ENCODE data around the gene PTX4. TPM values are rescaled to one million over a fixed set of nuclear protein-coding genes. Genes with fewer than 3 reads are reported as not detected.

PTX4 gene
- polyA plus RNA-seq, 1 donor (not counting 4 experiments of a cell fraction or from before 2014, with no cell fraction given), result not detected

DNA sequence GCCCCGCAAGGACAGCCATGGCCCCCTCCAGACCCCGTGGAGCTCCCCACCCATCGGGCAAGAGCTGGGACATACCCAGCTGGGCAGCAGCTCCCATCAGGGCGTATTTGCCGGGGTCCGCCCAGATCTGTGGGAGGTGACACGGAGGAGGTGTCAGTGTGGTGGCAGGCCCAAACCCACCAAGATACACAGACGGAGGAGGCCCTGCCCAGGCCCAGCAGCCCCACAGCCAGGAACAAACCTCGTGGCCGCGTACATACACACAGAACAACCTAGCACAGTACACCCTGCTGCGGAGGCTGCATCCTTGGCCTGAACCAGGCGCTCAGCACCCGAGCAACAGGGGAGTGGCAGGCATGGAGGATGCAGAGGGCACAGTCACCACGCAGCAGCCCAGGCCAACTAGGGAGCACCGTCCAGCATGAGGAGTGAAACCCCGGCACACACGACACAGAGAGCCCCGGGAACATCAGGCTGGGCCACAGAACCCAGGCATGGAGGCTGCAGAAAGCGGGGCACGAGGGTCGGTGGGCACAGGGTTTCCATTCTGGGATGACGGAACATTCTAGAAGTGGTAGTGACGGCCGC is 39.4 kb downstream of the PTX4 start:
- DNase-seq (ENCODE audit: low read depth, low spot score) (no peak), FAIRE-seq (no peak)
- Histone ChIP-seq H3K4me1 (ENCODE audit: control insufficient read depth, extremely low read depth, insufficient read depth, low read length) (no peaks in the 10 kb centered on the region), H3K27ac (ENCODE audit: control insufficient read depth, insufficient read depth, low read length) (no peak overlapping the region), H3K79me2 (ENCODE audit: control insufficient read depth, insufficient read depth, low read length) (no peaks in the 10 kb centered on the region), H3K27me3 (ENCODE audit: control insufficient read depth, extremely low read depth, insufficient read depth, low read length) (no peaks in the 10 kb centered on the region), H3K4me2 (ENCODE audit: control insufficient read depth, extremely low read depth, insufficient read depth, low read depth, low read length) (no peak overlapping the region), H4K20me1 (ENCODE audit: control insufficient read depth, extremely low read depth, insufficient read depth, low read length) (no peaks in the 10 kb centered on the region), H3K9me1 (ENCODE audit: control insufficient read depth, extremely low read depth, insufficient read depth, low read length) (no peaks in the 10 kb centered on the region), H2AFZ (ENCODE audit: control insufficient read depth, low read length) (no peak overlapping the region), H3K4me3 (ENCODE audit: control insufficient read depth in 2 of 3, extremely low read depth in 1 of 3, insufficient read depth in 2 of 3, low read depth in 1 of 3, low read length in 3 of 3) (no peak overlapping the region), H3K36me3 (ENCODE audit: control insufficient read depth in 2 of 2, extremely low read depth in 1 of 2, insufficient read depth in 2 of 2, low read length in 2 of 2) (peaks cover 0 to 29% of the 10 kb centered on the region in 2 experiments), H3K9ac (ENCODE audit: control insufficient read depth, extremely low read depth, insufficient read depth, low read length) (no peak overlapping the region), H3K9me3 (ENCODE audit: control insufficient read depth, low read depth, low read length) (no peaks in the 10 kb centered on the region)
- dilution Hi-C loops (cut with MboI; ENCODE audit: extremely low pct_ligation_motif_present, low sequenced_read_pairs), result no loop called here
- TF ChIP-seq EZH2 (IDR thresholded peaks at IDR 0.05; ENCODE audit: low read length), result no peak
- TF ChIP-seq, protein P1, sequence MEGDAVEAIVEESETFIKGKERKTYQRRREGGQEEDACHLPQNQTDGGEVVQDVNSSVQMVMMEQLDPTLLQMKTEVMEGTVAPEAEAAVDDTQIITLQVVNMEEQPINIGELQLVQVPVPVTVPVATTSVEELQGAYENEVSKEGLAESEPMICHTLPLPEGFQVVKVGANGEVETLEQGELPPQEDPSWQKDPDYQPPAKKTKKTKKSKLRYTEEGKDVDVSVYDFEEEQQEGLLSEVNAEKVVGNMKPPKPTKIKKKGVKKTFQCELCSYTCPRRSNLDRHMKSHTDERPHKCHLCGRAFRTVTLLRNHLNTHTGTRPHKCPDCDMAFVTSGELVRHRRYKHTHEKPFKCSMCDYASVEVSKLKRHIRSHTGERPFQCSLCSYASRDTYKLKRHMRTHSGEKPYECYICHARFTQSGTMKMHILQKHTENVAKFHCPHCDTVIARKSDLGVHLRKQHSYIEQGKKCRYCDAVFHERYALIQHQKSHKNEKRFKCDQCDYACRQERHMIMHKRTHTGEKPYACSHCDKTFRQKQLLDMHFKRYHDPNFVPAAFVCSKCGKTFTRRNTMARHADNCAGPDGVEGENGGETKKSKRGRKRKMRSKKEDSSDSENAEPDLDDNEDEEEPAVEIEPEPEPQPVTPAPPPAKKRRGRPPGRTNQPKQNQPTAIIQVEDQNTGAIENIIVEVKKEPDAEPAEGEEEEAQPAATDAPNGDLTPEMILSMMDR (optimal IDR thresholded peaks at IDR 0.05 in 1 of 3, IDR thresholded peaks at IDR 0.05 in 1 of 3, conservative IDR thresholded peaks at IDR 0.05 in 1 of 3; ENCODE audit: extremely low read depth in 1 of 3, insufficient read depth in 2 of 3, low read length in 3 of 3), result no peak

DNA sequence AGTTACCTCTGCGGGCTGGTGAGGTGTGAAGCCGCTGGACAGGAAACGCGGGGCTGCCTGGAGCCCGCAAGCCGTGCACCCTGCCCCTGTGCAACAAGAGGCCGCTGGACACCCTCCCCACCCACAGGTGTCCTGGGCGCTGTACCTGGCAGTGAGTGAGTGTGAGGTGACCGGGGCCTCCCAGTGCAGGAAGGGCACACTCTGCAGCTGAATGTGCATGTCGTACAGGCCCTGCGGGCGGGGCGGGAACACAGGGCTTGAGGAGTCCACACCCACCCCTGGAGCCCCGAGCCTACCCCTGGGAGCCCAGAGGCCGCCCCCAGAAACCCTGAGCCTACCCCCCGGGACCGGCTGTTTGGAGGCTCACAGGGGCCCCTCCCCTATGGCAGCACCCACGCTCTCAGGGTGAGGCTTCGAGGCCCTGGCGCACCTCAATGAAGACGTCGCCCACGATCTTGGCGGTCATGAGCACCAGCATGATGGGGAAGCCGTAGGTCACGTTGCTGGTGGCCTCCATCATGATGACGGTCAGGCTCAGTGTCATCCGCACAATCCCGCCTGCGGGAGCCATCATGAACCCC is 40.1 kb downstream of the PTX4 start:
- no peaks in the 10 kb centered on the region for H3K79me2 ChIP-seq (ENCODE audit: control insufficient read depth, insufficient read depth, low read length)
- H3K4me1 ChIP-seq (ENCODE audit: control insufficient read depth, extremely low read depth, insufficient read depth, low read length), result no peaks in the 10 kb centered on the region
- FAIRE-seq, result no peak
- H3K27me3 ChIP-seq (ENCODE audit: control insufficient read depth, extremely low read depth, insufficient read depth, low read length), result no peaks in the 10 kb centered on the region
- H3K27ac ChIP-seq (ENCODE audit: control insufficient read depth, insufficient read depth, low read length), result no peak overlapping the region
- DNase-seq (ENCODE audit: low read depth, low spot score), result no peak
- H3K4me3 ChIP-seq (ENCODE audit: control insufficient read depth in 2 of 3, extremely low read depth in 1 of 3, insufficient read depth in 2 of 3, low read depth in 1 of 3, low read length in 3 of 3), result no peak overlapping the region
- dilution Hi-C loops (cut with MboI; ENCODE audit: extremely low pct_ligation_motif_present, low sequenced_read_pairs), result no loop called here
- H4K20me1 ChIP-seq (ENCODE audit: control insufficient read depth, extremely low read depth, insufficient read depth, low read length), result no peaks in the 10 kb centered on the region
- H2AFZ ChIP-seq (ENCODE audit: control insufficient read depth, low read length), result no peak overlapping the region
- H3K9me3 ChIP-seq (ENCODE audit: control insufficient read depth, low read depth, low read length), result no peaks in the 10 kb centered on the region
- no peak overlapping the region for H3K9ac ChIP-seq (ENCODE audit: control insufficient read depth, extremely low read depth, insufficient read depth, low read length)
- H3K4me2 ChIP-seq (ENCODE audit: control insufficient read depth, extremely low read depth, insufficient read depth, low read depth, low read length), result no peak overlapping the region
- TF ChIP-seq, protein P1 (optimal IDR thresholded peaks at IDR 0.05 in 1 of 3, IDR thresholded peaks at IDR 0.05 in 1 of 3, conservative IDR thresholded peaks at IDR 0.05 in 1 of 3; ENCODE audit: extremely low read depth in 1 of 3, insufficient read depth in 2 of 3, low read length in 3 of 3), result no peak
- TF ChIP-seq EZH2 (IDR thresholded peaks at IDR 0.05; ENCODE audit: low read length), result no peak
- H3K9me1 ChIP-seq (ENCODE audit: control insufficient read depth, extremely low read depth, insufficient read depth, low read length), result no peaks in the 10 kb centered on the region
- H3K36me3 ChIP-seq (ENCODE audit: control insufficient read depth in 2 of 2, extremely low read depth in 1 of 2, insufficient read depth in 2 of 2, low read length in 2 of 2), result peaks cover 0 to 25% of the 10 kb centered on the region in 2 experiments

All from keratinocyte (primary cell).